GM18499 (cell line): ENCODE results near the gene LHX4.

ENCODE experiments used
- ATAC-seq: cut with Tn5 transposase; IDR thresholded peaks from one replicate; pipeline ENCODE4 v1.9.1; 2021; ENCODE audit warnings: moderate number of reproducible peaks; ENCODE audit not compliant: insufficient read depth, unreplicated experiment

LHX4 gene

DNA sequence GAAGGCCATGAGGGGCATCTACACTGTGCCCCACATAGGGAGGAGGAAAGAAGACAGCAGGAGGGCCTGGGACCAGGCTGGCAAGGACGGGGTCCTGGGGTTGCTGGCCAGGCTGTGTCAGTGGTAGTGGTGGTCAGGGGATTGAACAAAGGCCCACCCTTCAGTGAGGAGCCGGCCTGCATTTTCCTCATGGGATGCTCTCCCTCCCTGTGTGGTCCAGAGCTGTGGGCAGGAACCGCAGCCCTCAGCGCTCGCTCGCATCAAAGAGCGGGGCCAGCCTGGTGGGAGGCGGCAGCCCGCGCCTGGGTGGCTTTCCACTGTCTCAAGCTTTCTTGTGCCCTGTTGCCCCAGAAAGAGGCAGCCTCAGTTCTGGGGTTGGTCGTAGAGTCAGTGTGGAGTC is 24.8 kb downstream of the LHX4 start:
- no peak for ATAC-seq

DNA sequence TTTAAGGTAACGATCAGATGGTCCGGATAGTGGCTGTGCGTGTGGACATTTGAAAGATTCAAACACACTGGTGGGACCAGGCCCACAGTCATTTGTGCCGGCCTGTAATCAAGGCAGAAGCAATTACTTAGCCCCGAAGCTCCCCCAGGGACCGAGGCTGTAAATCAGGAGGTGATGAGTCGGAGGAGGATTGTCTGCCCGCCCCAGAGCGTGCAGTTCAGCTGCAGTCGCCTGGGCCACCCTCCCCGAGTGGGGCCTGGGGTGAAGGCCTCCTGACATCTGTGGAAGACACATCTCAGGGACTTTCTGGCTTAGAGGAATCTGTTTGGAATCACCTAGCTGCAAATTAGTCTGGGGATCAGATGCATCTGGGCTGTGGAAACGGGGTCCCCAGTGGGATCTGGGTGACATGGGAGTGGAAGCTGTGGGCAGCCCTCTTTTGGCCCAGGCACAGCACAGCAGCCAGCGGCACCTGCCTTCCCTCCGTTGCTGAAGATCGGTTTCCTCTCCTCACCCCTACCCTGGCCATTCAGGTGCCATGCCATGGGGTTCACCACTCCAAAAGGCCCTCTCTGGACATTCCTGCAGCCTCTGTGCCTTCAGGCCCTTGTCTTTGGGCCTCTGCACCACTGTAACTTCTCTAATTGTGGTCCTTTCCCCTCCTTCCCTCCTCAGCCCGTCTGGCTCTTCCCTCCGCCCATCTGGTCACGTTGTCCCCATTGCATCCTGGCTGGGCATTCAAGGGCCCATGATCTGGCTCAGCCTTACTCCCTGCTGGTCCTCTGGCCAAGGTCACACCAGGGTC is 25.7 kb downstream of the LHX4 start:
- ATAC-seq = no peak

DNA sequence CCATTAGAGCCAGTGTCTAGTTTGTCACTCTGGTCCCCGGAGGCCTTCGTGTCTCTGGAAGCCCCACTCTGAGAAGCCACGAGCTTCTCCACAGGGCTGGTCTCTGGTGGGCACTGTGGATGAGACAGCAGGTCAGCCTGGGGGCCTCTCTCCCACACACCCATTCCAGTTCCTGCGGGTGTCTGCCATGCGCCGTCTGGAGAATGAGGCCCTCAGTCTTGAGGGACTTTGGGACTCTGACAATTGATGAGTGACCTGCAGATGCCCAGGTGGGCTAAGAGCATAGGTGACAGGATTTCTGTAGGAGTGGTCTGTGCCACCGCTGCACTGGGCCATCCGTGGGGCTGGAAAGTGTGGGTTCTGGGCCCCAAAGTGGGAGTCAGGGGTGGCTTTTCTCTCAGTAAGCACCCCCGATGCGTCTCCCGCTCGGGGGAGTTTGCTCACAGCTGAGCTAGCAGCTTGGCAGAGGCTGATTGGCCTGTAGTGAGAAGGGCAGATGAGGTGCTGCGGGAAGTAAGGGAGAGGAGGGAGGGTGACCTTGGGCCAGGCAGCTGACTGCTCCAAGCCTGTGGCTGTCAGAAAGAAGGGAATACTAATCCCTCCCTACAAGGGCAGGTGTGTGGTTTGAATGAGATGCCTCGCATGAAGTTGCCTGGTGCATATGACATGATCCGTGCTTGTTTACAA is 26.4 kb downstream of the LHX4 start:
- no peak for ATAC-seq

DNA sequence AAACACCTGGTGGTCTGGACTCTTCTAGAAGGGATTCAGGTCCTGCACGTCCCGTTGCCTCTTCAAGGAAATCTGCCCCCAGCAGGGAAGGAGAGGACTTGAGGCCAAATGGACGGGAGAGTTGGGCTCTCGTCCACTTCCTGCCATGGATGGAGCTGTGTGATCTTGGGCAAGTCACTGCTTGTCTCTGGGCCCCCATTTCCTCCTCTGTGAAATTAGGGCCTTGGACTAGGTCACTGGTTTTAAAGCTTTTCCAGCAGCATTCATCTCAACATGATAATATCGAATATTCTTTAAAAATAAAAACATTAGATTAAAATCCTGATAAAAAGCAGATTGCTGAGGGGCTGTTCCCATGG is 26.9 kb downstream of the LHX4 start:
- ATAC-seq = no peak

DNA sequence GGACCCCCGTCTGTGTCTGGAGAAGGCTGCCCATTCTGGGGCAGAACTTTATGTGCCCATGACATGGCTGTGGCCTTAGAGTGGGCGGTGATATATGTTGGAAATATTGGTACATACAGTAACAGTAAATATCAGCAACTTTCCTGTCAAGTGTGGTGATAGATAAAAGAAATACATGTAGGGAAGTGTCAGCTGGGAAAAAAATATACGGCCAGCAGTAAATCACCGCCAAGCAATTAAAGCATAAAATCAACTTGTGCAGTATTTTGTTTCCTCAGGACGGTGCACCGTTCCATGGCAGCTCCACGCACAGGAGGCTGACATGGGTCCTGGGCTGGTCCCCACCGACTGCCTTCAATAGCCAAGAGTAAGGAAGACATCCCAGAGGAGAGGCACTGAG is 27.4 kb downstream of the LHX4 start:
- no peak for ATAC-seq

- ATAC-seq = no peak
These were observed 28.2 kb downstream of the LHX4 start for GRCh38 chr1:180258290-180258689.

- ATAC-seq = no peak
These were observed 28.9 kb downstream of the LHX4 start for GRCh38 chr1:180258935-180259334.

DNA sequence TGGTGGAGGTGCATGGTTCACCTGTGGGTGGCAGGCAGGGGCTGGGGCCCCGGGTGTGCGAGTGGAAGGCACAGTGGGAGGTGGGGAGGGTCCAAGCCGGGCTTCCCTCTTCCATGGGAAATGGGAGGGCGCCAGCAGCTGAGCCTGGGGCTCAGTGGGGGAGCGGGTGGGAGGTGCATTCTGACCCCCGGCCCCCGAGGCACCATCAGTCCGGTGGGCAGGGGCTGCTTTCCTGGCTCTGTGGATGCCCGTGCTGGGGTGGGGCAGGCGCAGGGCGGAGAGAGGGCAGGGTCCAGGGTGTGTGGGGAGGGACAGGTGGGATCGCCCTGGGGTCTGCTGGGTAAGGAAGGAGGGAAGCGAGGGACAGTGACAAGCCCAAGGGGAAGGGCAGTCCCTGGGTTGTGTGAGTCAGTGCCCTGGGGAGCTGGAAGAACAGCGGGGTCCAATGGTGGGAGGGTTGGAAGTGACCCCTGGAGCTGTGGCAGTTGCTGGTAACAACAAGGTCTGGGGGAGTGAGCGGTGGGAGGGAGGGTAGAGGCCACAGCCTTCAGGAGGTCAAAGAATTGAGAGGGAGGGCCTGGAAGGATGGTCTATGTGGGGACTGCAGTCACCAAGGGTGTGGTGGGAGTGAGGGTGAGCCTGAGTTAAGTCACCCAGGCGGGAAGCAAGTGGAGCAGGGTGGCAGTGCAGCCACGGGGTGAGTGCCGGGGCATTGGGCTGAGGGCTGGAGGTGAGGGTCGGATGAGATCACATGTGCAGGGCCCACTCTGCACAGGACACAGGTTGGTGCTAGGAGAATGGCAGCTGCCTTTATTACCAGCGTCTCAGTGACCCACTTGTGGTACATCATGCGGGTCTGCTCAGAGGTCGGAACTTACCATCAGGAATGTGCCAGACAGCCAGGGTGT is 29.6 kb downstream of the LHX4 start:
- ATAC-seq = no peak

DNA sequence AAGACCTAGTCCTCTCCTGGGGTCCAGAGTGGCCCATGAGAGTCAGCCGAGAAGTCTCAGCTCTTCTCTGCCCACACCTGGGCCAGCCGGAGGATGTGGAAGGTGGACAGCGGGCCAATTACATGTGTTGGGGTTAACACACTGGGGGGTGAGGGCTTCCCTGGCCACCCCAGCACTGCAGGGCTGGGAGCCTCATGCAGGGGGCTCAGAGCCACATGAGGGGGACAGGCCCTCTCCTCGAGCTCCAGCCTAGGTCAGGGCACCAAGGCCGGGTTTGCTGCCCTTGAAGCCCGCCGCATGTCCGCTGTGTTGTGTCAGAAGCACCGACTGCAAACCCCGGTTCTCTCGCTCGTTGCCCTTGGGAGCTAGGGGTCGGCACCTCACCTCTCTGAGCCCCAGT is 30.5 kb downstream of the LHX4 start:
- ATAC-seq = no peak

- no peak for ATAC-seq
These were observed 31.0 kb downstream of the LHX4 start for GRCh38 chr1:180261030-180261429.

- no peak for ATAC-seq
These were observed 31.6 kb downstream of the LHX4 start for GRCh38 chr1:180261524-180262155.

DNA sequence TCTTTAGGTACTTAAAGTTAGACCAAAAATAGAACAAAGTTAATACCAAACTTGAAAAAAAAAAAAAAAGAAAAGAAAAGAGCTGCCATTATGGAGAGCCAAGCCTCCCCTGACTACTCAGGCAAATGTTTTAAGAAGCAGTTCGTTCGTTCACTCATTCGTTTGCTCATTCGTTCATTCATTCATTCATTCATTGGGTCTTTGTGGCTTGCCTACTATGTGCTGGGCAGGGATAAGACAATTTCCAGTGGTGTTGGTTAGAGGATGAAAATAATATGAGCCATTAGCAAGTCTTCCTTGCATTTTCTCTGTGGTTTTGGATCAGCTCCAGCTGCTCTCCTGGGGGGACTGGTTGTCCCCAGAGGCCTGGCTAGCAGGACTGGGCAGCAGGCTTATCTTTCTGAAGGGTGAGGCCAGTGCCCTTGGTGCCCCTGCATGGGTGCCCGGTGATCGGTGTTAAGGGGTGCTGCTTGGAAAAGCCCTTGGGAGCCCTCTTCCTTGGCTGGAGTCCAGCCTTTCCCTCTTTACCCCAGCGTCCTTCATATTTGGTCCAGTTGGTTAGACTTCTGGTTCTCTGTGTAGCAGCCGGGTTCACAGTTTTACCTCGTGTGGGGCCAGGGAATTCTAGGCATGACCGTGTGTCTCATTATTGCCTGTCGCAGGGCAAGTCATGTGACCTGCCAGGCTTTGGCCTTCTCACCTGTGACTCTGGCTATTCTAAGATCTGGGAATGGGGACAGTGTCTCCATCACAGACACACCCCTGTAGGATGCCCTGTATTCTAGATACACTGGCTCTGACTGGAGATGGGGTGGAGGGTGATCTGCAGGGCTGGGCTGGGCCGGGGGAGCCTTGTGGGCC is 32.8 kb downstream of the LHX4 start:
- no peak for ATAC-seq

DNA sequence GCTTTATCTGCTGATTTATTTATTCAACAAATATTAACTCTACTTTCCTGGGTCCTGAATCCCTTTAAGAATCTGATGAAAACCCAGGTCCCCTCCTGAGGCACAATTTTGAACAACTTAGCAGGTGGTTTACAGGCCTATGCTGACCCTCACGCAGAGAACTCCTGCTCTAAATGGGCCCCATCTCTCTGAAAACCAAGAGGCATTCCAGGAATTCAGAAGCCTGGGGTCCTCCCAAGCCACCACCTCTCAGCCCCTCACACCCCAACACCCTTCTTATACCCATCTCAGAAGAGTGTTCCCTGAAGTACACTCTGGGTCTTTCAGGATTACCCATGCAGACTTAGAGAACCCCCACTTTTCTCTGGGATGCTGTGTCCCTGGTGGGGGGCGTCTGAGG is 34.5 kb downstream of the LHX4 start:
- no peak for ATAC-seq

- ATAC-seq = no peak
These were observed 35.1 kb downstream of the LHX4 start for GRCh38 chr1:180265201-180265600.

- ATAC-seq = no peak
These were observed 35.8 kb downstream of the LHX4 start for GRCh38 chr1:180265871-180266270.

DNA sequence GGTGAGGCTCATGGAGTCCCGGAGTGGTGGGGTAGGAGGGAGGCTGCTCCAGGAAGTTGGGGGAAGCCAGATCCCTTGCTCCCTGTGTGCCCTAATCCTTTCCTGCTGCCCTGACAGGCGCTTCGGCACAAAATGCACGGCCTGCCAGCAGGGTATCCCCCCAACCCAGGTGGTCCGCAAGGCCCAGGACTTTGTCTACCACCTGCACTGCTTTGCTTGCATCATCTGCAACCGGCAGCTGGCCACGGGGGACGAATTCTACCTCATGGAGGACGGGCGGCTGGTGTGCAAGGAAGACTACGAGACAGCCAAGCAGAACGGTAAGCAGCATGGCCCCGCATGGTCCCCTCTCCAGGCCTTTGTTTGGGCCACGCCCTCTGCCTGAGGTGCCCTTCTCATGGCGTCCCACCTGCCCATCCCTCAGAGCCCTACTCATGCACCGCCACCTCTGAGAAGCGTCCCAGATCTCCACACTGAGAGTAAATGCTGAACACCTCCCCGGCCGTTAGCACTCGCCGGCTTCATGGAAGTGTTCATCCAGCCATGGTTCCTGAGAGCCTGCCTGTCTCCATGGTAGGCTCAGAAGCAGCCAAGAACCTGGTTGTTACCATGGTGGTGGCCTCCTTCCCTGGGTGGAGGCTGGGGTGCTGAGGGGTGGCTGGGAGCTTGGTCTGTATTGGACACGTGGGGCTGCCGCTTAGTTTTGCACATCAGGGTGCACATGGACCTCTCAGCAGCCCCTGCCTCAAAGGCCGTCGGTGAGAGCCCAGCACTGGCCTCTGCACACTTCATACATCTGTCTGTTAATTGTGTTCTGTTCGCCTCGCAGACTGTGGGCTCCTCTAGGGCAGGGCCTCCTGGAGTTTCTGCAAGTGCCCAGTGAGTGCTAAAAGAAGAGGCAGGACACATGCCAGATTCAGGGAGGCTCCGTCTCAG is 36.5 kb downstream of the LHX4 start:
- ATAC-seq = no peak

DNA sequence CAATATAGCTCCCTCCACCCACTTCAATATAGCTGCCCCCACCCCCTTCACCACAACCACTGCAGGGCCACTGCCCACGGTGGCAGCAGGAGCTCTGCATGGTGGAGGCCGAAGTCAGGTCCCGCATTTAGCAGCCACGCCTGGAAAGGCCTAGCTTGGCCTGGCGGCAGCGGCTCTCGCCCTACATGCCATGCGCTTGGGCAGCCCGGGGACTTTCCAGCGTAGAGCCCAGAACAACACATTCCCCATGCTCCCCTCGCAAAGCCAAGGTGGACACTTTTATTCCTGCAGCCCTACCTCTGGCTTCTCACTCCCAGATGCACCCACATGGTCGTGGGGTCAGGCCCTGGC is 37.1 kb downstream of the LHX4 start:
- ATAC-seq = no peak

- ATAC-seq = no peak
These were observed 37.9 kb downstream of the LHX4 start for GRCh38 chr1:180267761-180268555.
